HEK293T (cell line): ENCODE results near the gene DMWD.
"Not testable (repeated sequence)": the region's sequence is repeated elsewhere in the genome, so short reads cannot be mapped to it uniquely, and the experiment has no call there.

Experiments
- CTCF ChIA-PET: fragments of 350-600 bp; formaldehyde crosslinking; extraction: SDS; loops from one replicate; lab custom pipeline; 2021; ENCODE audit warnings: antibody characterized with exemption, inconsistent platforms; lab: Yijun Ruan, JAX
- POLR2A ChIA-PET: fragments of 350-600 bp; formaldehyde crosslinking; extraction: SDS; loops from one replicate; lab custom pipeline; 2020; ENCODE audit warnings: antibody characterized with exemption, inconsistent platforms; lab: Yijun Ruan, JAX
- DNase-seq: peaks from one replicate; pipeline ENCODE4 v3.0.0; 2012; ENCODE audit warnings: mixed read lengths; ENCODE audit errors: extremely low spot score
- ARNT ChIP-seq: fragments of 450-650 bp; IDR thresholded peaks from 2 replicates; pipeline ENCODE4 v1.6.1; 2017; ENCODE audit warnings: mild to moderate bottlenecking
- BHLHE40 ChIP-seq: fragments of 450-650 bp; IDR thresholded peaks from 2 replicates; pipeline ENCODE4 v1.6.1; 2016; ENCODE audit warnings: mild to moderate bottlenecking, moderate library complexity, borderline replicate concordance
- CTBP1 ChIP-seq: fragments of 450-650 bp; IDR thresholded peaks from 2 replicates; pipeline ENCODE4 v1.6.1; 2016; ENCODE audit warnings: borderline replicate concordance
- ELF4 ChIP-seq: fragments of 450-650 bp; IDR thresholded peaks from 2 replicates; pipeline ENCODE4 v1.6.1; 2017; ENCODE audit warnings: antibody characterized with exemption
- FOXA1 ChIP-seq: fragments of 450-650 bp; IDR thresholded peaks from 2 replicates; pipeline ENCODE4 v1.6.1; 2016; ENCODE audit warnings: mild to moderate bottlenecking
- FOXK2 ChIP-seq: fragments of 450-650 bp; IDR thresholded peaks from 2 replicates; pipeline ENCODE4 v1.6.1; 2016; ENCODE audit warnings: mild to moderate bottlenecking
- FOXM1 ChIP-seq: fragments of 450-650 bp; IDR thresholded peaks from 2 replicates; pipeline ENCODE4 v1.6.1; 2017; ENCODE audit warnings: mild to moderate bottlenecking, borderline replicate concordance
- HDGF ChIP-seq: fragments of 450-650 bp; IDR thresholded peaks from 2 replicates; pipeline ENCODE4 v1.6.1; 2017; ENCODE audit warnings: antibody characterized with exemption, borderline replicate concordance
- L3MBTL2 ChIP-seq: fragments of 450-650 bp; conservative IDR thresholded peaks from 2 replicates; pipeline ENCODE4 v1.6.1; 2016; ENCODE audit warnings: mild to moderate bottlenecking
- LEF1 ChIP-seq: fragments of 450-650 bp; IDR thresholded peaks from 2 replicates; pipeline ENCODE4 v1.6.1; 2017; ENCODE audit warnings: mild to moderate bottlenecking, borderline replicate concordance
- NFRKB ChIP-seq: fragments of 450-650 bp; IDR thresholded peaks from 2 replicates; pipeline ENCODE4 v1.6.1; 2016; ENCODE audit warnings: mild to moderate bottlenecking, moderate library complexity
- PKNOX1 ChIP-seq: fragments of 450-650 bp; IDR thresholded peaks from 2 replicates; pipeline ENCODE4 v1.6.1; 2016
- SP1 ChIP-seq: fragments of 450-650 bp; IDR thresholded peaks from 2 replicates; pipeline ENCODE4 v1.6.1; 2017
- SUZ12 ChIP-seq: fragments of 450-650 bp; IDR thresholded peaks from 2 replicates; pipeline ENCODE4 v1.6.1; 2016; ENCODE audit warnings: mild to moderate bottlenecking
- TARDBP ChIP-seq: fragments of 450-650 bp; IDR thresholded peaks from 2 replicates; pipeline ENCODE4 v1.6.1; 2016
- ZNF384 ChIP-seq: fragments of 450-650 bp; IDR thresholded peaks from 2 replicates; pipeline ENCODE4 v1.6.1; 2016

The DMWD gene

GRCh38 chr19:45753548-45753947 is 39.1 kb downstream of the DMWD start:
- no peak for DNase-seq
- ChIA-PET CTCF (interaction anchor here (0.8 to 1.3 kb wide), 2 partner anchors 10 to 14 kb away, joined by 3 read pairs; no protein-coding TSS in a partner anchor), POLR2A (interaction anchor here (1.4 to 2.1 kb wide), 2 partner anchors 14 to 16 kb away, joined by 5 to 8 read pairs; partner anchors contain the start of gene SIX5)
- no peak for TF ChIP-seq LEF1
- no peak for TF ChIP-seq FOXM1
- no peak for TF ChIP-seq L3MBTL2
- no peak for TF ChIP-seq TARDBP
- no peak for TF ChIP-seq ELF4
- no peak for TF ChIP-seq ARNT
- TF ChIP-seq ZNF384: no peak
- no peak for TF ChIP-seq FOXA1
- no peak for TF ChIP-seq SUZ12
- no peak for TF ChIP-seq BHLHE40
- TF ChIP-seq SP1: no peak
- no peak for TF ChIP-seq NFRKB
- TF ChIP-seq FOXK2: no peak
- no peak for TF ChIP-seq CTBP1
- no peak for TF ChIP-seq HDGF
- no peak for TF ChIP-seq PKNOX1

GRCh38 chr19:45752639-45753038 is 40.0 kb downstream of the DMWD start:
- CTCF ChIA-PET: interaction anchor here (0.6 to 1.3 kb wide), 2 partner anchors 15 to 53 kb away, joined by 3 read pairs; no protein-coding TSS in a partner anchor
- TF ChIP-seq CTBP1: no peak
- TF ChIP-seq LEF1: no peak
- TF ChIP-seq FOXA1: no peak
- no peak for TF ChIP-seq TARDBP
- no peak for TF ChIP-seq ARNT
- TF ChIP-seq L3MBTL2: no peak
- TF ChIP-seq SP1: no peak
- TF ChIP-seq SUZ12: no peak
- no peak for TF ChIP-seq ELF4
- TF ChIP-seq PKNOX1: no peak
- no peak for TF ChIP-seq FOXK2
- TF ChIP-seq BHLHE40: no peak
- no peak for TF ChIP-seq NFRKB
- no peak for TF ChIP-seq ZNF384
- no peak for TF ChIP-seq FOXM1
- TF ChIP-seq HDGF: no peak
- POLR2A ChIA-PET: interaction anchor here (1.4 to 2.1 kb wide), 2 partner anchors 15 to 17 kb away, joined by 5 to 8 read pairs; partner anchors contain the start of gene SIX5
- DNase-seq: no peak

- POLR2A ChIA-PET, DNase-seq, CTCF ChIA-PET: not testable (repeated sequence)
Observed at GRCh38 chr19:45751483-45751882, 41.2 kb downstream of the DMWD start.

- TF ChIP-seq HDGF (no peak), ZNF384 (no peak), LEF1 (no peak), PKNOX1 (no peak), ARNT (no peak), NFRKB (no peak), FOXK2 (no peak), BHLHE40 (no peak), ELF4 (no peak), SP1 (no peak)
- no peak for DNase-seq
- POLR2A ChIA-PET: no interaction called here
- CTCF ChIA-PET: no interaction called here
Observed at GRCh38 chr19:45747513-45747912, 45.1 kb downstream of the DMWD start.

- ChIA-PET CTCF (no interaction called here), POLR2A (no interaction called here)
- no peak for DNase-seq
- TF ChIP-seq SUZ12 (no peak), LEF1 (no peak), TARDBP (no peak), PKNOX1 (no peak), HDGF (no peak), CTBP1 (no peak), ELF4 (no peak), L3MBTL2 (no peak), NFRKB (no peak), SP1 (no peak), ZNF384 (no peak), ARNT (no peak)
Observed at GRCh38 chr19:45746866-45747265, 45.8 kb downstream of the DMWD start.

GRCh38 chr19:45745606-45746005 is 47.0 kb downstream of the DMWD start:
- TF ChIP-seq HDGF (no peak), FOXM1 (no peak), ELF4 (no peak), TARDBP (no peak), SUZ12 (no peak), FOXA1 (no peak), FOXK2 (no peak), L3MBTL2 (no peak), ARNT (no peak), NFRKB (no peak), BHLHE40 (no peak), PKNOX1 (no peak), LEF1 (no peak), SP1 (no peak), ZNF384 (no peak), CTBP1 (no peak)
- CTCF ChIA-PET: no interaction called here
- no peak for DNase-seq
- POLR2A ChIA-PET: no interaction called here
